HepG2 (cell line): ENCODE results near the gene PCBP4. TPM values are rescaled to one million over a fixed set of nuclear protein-coding genes. Genes with fewer than 3 reads are reported as not detected.

Experiments used
- ATAC-seq: fragments of 200-7000 bp; cut with Tn5 transposase; 3 replicates; pipeline ENCODE4 v1.9.1; 2020; ENCODE audit warnings: mild to moderate bottlenecking, moderate library complexity
- BruUV-seq: library from RNA; stranded (reverse); fragments of 400-500 nt; replicated peaks from 2 replicates; lab custom pipeline; 2021; lab: Mats Ljungman, UMichigan
- CTCF ChIA-PET: fragments of 300-600 bp; formaldehyde crosslinking; extraction: SDS; loops from one replicate; lab custom pipeline; 2021; ENCODE audit warnings: low total read pairs, inconsistent platforms, low intra/inter-chr PET ratio; lab: Yijun Ruan, JAX
- POLR2A ChIA-PET: fragments of 350-600 bp; sonication (Branson Sonifier 250); formaldehyde crosslinking; loops from one replicate; lab custom pipeline; 2020; ENCODE audit warnings: antibody characterized with exemption, inconsistent platforms; lab: Yijun Ruan, JAX
- DNase-seq: peaks from one replicate; pipeline ENCODE4 v3.0.0-alpha.2; 2015; ENCODE audit warnings: low spot score
- FAIRE-seq: peaks from 3 replicates; lab custom pipeline; 2011; peaks lifted over from hg19 to GRCh38; lab: Jason Lieb, UNC
- H2AFZ ChIP-seq: one replicate; pipeline ENCODE4 v1.6.1; 2011; ENCODE audit warnings: low read length, inconsistent platforms
- H3K27ac ChIP-seq: fragments of 300-600 bp; 3 replicates; pipeline ENCODE4 v1.8.0; 2011; ENCODE audit warnings: mixed run types, mild to moderate bottlenecking, mixed read lengths, low read length, inconsistent platforms; ENCODE audit not compliant: insufficient read depth; ENCODE audit errors: extremely low read length
- H3K27me3 ChIP-seq, 2 experiments: fragments of 200-600 bp in 1 of 2; 2 replicates in 1 of 2; 3 replicates in 1 of 2; pipeline versions ENCODE4 v1.6.0 to v1.8.0; 2011; ENCODE audit warnings: low read length in 2 of 2, mild to moderate bottlenecking in 2 of 2, moderate library complexity in 2 of 2, inconsistent platforms in 1 of 2; ENCODE audit not compliant: insufficient read depth in 2 of 2, control insufficient read depth in 1 of 2
- H3K36me3 ChIP-seq, 2 experiments: fragments of 200-600 bp in 1 of 2; replicated peaks in 1 of 2; 2 replicates in 1 of 2; 3 replicates in 1 of 2; pipeline versions ENCODE4 v1.5.1 to v1.8.0; 2011; ENCODE audit warnings: low read length in 2 of 2, inconsistent platforms in 1 of 2; ENCODE audit not compliant: insufficient read depth in 2 of 2, control insufficient read depth in 1 of 2
- H3K4me1 ChIP-seq: 2 replicates; pipeline ENCODE4 v1.5.1; 2012; ENCODE audit warnings: low read length, inconsistent platforms; ENCODE audit not compliant: insufficient read depth
- H3K4me2 ChIP-seq: 2 replicates; pipeline ENCODE4 v1.6.0; 2011; ENCODE audit warnings: low read depth, low read length, inconsistent platforms
- H3K4me3 ChIP-seq, 3 experiments: fragments of 200-600 bp in 1 of 3; sonication (generic), shearing (Covaris generic) in 1 of 3; replicated peaks in 1 of 3; 2 replicates each; pipeline ENCODE4 v1.5.1; 2011 to 2016; ENCODE audit warnings: low read length in 3 of 3, inconsistent platforms in 2 of 3, low read depth in 2 of 3, mild to moderate bottlenecking in 2 of 3, control low read depth in 1 of 3, mixed read lengths in 1 of 3; ENCODE audit not compliant: insufficient read depth in 1 of 3
- H3K79me2 ChIP-seq: one replicate; pipeline ENCODE4 v1.6.1; 2011; ENCODE audit warnings: low read length, inconsistent platforms; ENCODE audit not compliant: insufficient read depth
- H3K9ac ChIP-seq: 2 replicates; pipeline ENCODE4 v1.6.0; 2011; ENCODE audit warnings: mild to moderate bottlenecking, low read depth, low read length, inconsistent platforms; ENCODE audit not compliant: insufficient read depth
- H3K9me3 ChIP-seq: 2 replicates; pipeline ENCODE4 v1.5.1; 2012; ENCODE audit warnings: mild to moderate bottlenecking, low read length
- H4K20me1 ChIP-seq: 2 replicates; pipeline ENCODE4 v1.6.0; 2011; ENCODE audit warnings: inconsistent platforms, mild to moderate bottlenecking, low read length, moderate library complexity; ENCODE audit not compliant: insufficient read depth
- BCLAF1 ChIP-seq: fragments of 450-650 bp; IDR thresholded peaks from 2 replicates; pipeline ENCODE4 v1.6.1; 2017; ENCODE audit warnings: mild to moderate bottlenecking
- CBX5 ChIP-seq: sonication (generic); formaldehyde crosslinking; IDR thresholded peaks from 2 replicates; pipeline ENCODE4 v1.4.0; 2020; ENCODE audit warnings: missing genetic modification reagents, borderline replicate concordance
- FOXM1 ChIP-seq: sonication (generic); formaldehyde crosslinking; IDR thresholded peaks from 2 replicates; pipeline ENCODE4 v1.5.0; 2020; ENCODE audit warnings: missing genetic modification reagents
- FUBP1 ChIP-seq: sonication (generic); formaldehyde crosslinking; IDR thresholded peaks from 2 replicates; pipeline ENCODE4 v1.5.1; 2020; ENCODE audit warnings: missing genetic modification reagents, mild to moderate bottlenecking, borderline replicate concordance
- GATAD2A ChIP-seq: IDR thresholded peaks from 2 replicates; pipeline ENCODE4 v1.6.1; 2016
- LCORL ChIP-seq, 2 experiments: fragments of 450-650 bp in 1 of 2; sonication (generic) in 1 of 2; formaldehyde crosslinking in 1 of 2; IDR thresholded peaks; 2 replicates each; pipeline versions ENCODE4 v1.5.0 to v1.6.1; 2017 to 2020; ENCODE audit warnings: antibody characterized with exemption in 1 of 2, missing genetic modification reagents in 1 of 2
- MBD4 ChIP-seq: IDR thresholded peaks from 2 replicates; pipeline ENCODE4 v1.6.1; 2012; ENCODE audit warnings: low read length, inconsistent platforms, borderline replicate concordance
- MTA1 ChIP-seq: sonication (generic); formaldehyde crosslinking; IDR thresholded peaks from 2 replicates; pipeline ENCODE4 v1.4.0; 2020; ENCODE audit warnings: missing genetic modification reagents, mild to moderate bottlenecking, borderline replicate concordance
- PRDM10 ChIP-seq: sonication (generic); formaldehyde crosslinking; IDR thresholded peaks from 2 replicates; pipeline ENCODE4 v1.4.0; 2020; ENCODE audit warnings: low read depth, missing genetic modification reagents
- PRDM4 ChIP-seq: sonication (generic); formaldehyde crosslinking; IDR thresholded peaks from 2 replicates; pipeline ENCODE4 v1.9.0; 2021; ENCODE audit warnings: missing genetic modification reagents, borderline replicate concordance
- TCF12 ChIP-seq, 2 experiments: fragments of 450-650 bp in 1 of 2; sonication (generic) in 1 of 2; formaldehyde crosslinking in 1 of 2; IDR thresholded peaks; 2 replicates each; pipeline versions ENCODE4 v1.6.1 to v1.8.0; 2017 to 2022; ENCODE audit warnings: antibody characterized with exemption in 1 of 2, mild to moderate bottlenecking in 1 of 2, missing genetic modification reagents in 1 of 2, moderate library complexity in 1 of 2
- WGBS: methylation state at CpG from one replicate; pipeline ENCODE4 v1.1.6; 2017; ENCODE audit warnings: low lambda C conversion rate; 5-methylcytosine and 5-hydroxymethylcytosine counted together
- in situ Hi-C: cut with HindIII; loops from 2 replicates; pipeline ENCODE4 v1.10.0; 2017; ENCODE audit warnings: low pct_unique_long_range_greater_than_20kb; ENCODE audit not compliant: extremely low pct_ligation_motif_present
- intact Hi-C: fragments of 100-400 bp; cut with micrococcal nuclease; formaldehyde crosslinking; loops from one replicate; pipeline ENCODE4 v1.10.0; 2022; ENCODE audit not compliant: unreplicated experiment
- polyA plus RNA-seq, 8 experiments: library from polyadenylated mRNA; depleted of rRNA in 3 of 8; stranded (reverse) in 7 of 8; unstranded in 1 of 8; fragments of >200 nt; fragmentation: Illumina TruSeq in 4 of 8; extraction: Trizol in 4 of 8; gene quantifications; 2 replicates each; pipeline versions ENCODE4 v1.2.1 to v1.2.3, GENCODE V29; 2011 to 2016; ENCODE audit warnings: low read depth in 4 of 8, missing spikeins in 1 of 8, mixed read lengths in 1 of 8; ENCODE audit not compliant: insufficient read depth in 1 of 8
- total RNA-seq, 5 experiments: library from RNA; depleted of rRNA; stranded (reverse); fragments of >200 nt; fragmentation: Illumina TruSeq; extraction: Trizol; gene quantifications; 2 replicates each; pipeline ENCODE4 v1.2.3, GENCODE V29; 2016; ENCODE audit warnings: low read depth in 1 of 5

PCBP4 gene
- total and polyA plus RNA-seq, 2 of the 13 experiments (the other 11 are each of a cell fraction or from before 2014, with no cell fraction given) = 36.8 to 51.3 TPM

GRCh38 chr3:51945926-51946705, 21.1 kb downstream of the PCBP4 start:
- 97% methylated on average over 14 of the region's 14 CpGs for WGBS
- H3K4me3 ChIP-seq = no peak overlapping the region
- no peak overlapping the region for H3K4me2 ChIP-seq
- H4K20me1 ChIP-seq = no peaks in the 10 kb centered on the region
- FAIRE-seq (no peak), DNase-seq (no peak), ATAC-seq (no peak)
- in situ Hi-C loops = no loop called here
- H2AFZ ChIP-seq = no peak overlapping the region
- ChIA-PET POLR2A (interaction anchor here (0.7 kb wide), 1 partner anchor 14 kb away, joined by 3 read pairs; no protein-coding TSS in a partner anchor), CTCF (no interaction called here)
- no peak overlapping the region for H3K27ac ChIP-seq
- H3K9me3 ChIP-seq = no peaks in the 10 kb centered on the region
- no peaks in the 10 kb centered on the region for H3K36me3 ChIP-seq
- H3K9ac ChIP-seq = no peak overlapping the region
- no TSS peak for BruUV-seq
- H3K4me1 ChIP-seq = peaks cover 19% of the 10 kb centered on the region
- intact Hi-C loops = no loop called here
- H3K27me3 ChIP-seq = no peaks in the 10 kb centered on the region; a peak in 1 of 5 replicates
- peaks cover 2% of the 10 kb centered on the region for H3K79me2 ChIP-seq
- TF ChIP-seq MTA1 (CRISPR knock-in tag) = no peak
- TF ChIP-seq CBX5 = no peak
- TF ChIP-seq FUBP1 (CRISPR knock-in tag) = no peak
- TF ChIP-seq MBD4 = no peak
- no peak for TF ChIP-seq FOXM1 (CRISPR knock-in tag)
- no peak for TF ChIP-seq PRDM10 (CRISPR knock-in tag)
- TF ChIP-seq LCORL (IDR thresholded peaks at IDR 0.05) = no peak
- TF ChIP-seq LCORL (CRISPR knock-in tag; IDR thresholded peaks at IDR 0.05) = no peak
- TF ChIP-seq BCLAF1 = no peak
- no peak for TF ChIP-seq GATAD2A
- no peak for TF ChIP-seq PRDM4 (CRISPR knock-in tag)
- no peak for TF ChIP-seq TCF12 (IDR thresholded peaks at IDR 0.05)
- TF ChIP-seq TCF12 (CRISPR knock-in tag; IDR thresholded peaks at IDR 0.05) = no peak
